ENCODE results near the gene SMG9.

GRCh38 chr19:43779820-43780219, 25.1 kb upstream of the SMG9 start:
- TF ChIP-seq CTCF (IDR thresholded peaks at IDR 0.05) = no peak
- no peak for TF ChIP-seq EP300 (IDR thresholded peaks at IDR 0.05)
